Measurements from ENCODE around the gene FMO2.

FMO2 gene

DNA sequence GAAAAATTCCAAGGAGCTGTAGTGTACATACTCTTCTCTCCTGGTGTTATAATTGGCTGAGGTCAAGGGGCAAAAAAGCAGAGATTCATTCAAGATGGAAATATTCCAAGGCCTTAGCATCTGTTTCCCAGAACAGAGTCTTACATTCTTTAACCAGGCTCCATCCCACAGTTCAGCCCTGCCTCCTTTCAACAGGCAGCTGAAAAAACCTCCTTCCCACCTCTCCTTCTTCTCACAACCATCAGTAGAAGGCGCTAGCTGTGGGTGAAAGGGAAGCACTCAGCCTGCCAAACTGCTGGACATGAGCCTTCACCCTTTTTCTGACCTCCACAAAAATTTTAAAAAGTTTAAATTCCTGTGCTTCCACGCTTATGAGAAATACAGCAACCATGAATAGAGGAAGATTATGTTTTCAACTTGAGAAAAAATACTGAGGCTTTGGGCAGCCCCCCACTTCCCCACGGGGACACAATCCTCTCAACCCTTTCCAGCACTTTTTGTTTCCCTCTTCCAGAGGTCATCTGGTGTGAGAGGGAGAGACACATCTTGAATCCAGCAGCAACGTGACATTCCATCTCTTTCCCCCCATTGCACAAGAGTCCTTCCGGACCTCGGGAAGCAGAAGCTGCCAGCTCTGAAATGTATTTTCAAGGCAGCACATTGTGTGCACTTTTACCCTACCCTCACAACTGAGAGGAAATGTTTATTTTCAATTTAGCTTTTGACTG lies 43.2 kb upstream of the FMO2 start:
- CTCF ChIA-PET, result interaction anchor here (0.6 kb wide), 1 partner anchor 80 kb away, joined by 3 read pairs; no protein-coding TSS in a partner anchor
- POLR2A ChIA-PET, result no interaction called here
- DNase-seq (ENCODE audit: extremely low spot score), result no peak
- TF ChIP-seq, protein P1, sequence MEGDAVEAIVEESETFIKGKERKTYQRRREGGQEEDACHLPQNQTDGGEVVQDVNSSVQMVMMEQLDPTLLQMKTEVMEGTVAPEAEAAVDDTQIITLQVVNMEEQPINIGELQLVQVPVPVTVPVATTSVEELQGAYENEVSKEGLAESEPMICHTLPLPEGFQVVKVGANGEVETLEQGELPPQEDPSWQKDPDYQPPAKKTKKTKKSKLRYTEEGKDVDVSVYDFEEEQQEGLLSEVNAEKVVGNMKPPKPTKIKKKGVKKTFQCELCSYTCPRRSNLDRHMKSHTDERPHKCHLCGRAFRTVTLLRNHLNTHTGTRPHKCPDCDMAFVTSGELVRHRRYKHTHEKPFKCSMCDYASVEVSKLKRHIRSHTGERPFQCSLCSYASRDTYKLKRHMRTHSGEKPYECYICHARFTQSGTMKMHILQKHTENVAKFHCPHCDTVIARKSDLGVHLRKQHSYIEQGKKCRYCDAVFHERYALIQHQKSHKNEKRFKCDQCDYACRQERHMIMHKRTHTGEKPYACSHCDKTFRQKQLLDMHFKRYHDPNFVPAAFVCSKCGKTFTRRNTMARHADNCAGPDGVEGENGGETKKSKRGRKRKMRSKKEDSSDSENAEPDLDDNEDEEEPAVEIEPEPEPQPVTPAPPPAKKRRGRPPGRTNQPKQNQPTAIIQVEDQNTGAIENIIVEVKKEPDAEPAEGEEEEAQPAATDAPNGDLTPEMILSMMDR (IDR thresholded peaks at IDR 0.05; ENCODE audit: control extremely low read depth, extremely low read depth, low read depth, missing control alignments), result no peak

DNA sequence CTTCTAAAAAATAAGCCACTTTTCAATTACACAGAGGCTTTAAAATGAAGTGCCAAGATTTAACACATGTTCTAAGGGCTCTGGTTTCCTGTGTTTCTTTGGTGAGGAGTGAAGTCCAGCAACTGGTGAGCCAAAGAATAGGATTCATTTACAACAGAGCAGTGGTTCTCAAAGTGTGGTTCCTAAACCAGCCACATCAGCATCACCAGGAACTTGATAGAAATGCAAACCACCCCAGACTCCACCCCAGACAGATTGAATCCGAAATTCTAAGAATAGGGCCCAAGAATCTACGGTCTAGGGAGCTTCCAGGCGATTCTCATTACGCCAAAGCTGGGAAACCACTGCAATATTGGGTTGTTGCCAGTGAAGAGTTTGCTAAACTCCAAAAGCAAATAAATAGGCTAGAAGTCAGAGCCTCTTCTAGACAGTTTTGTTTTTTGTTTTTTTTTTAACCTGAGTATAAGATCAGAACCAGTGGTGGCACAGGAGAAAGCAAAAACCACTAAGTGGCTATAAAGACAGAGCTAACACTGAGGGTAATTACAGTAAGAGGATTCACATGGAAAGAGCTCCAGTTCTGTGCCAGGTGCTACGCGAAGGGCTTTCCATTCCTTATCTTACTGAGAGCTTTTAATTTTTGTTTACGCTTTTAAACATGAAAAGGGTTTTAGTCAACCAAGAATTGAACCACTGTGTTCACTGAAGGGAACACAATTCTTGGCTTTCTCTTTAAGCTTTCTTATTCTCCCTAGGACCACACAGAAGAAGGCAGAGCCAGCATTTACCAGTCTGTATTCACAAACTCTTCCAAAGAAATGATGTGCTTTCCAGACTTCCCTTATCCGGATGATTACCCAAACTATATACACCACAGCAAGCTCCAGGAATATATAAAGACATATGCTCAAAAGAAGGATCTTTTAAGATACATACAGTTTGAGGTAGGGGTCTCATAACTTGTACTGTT lies 42.4 kb upstream of the FMO2 start:
- TF ChIP-seq, protein P1 (IDR thresholded peaks at IDR 0.05; ENCODE audit: control extremely low read depth, extremely low read depth, low read depth, missing control alignments), result no peak
- ChIA-PET POLR2A (no interaction called here), CTCF (no interaction called here)
- DNase-seq (ENCODE audit: extremely low spot score), result no peak

DNA sequence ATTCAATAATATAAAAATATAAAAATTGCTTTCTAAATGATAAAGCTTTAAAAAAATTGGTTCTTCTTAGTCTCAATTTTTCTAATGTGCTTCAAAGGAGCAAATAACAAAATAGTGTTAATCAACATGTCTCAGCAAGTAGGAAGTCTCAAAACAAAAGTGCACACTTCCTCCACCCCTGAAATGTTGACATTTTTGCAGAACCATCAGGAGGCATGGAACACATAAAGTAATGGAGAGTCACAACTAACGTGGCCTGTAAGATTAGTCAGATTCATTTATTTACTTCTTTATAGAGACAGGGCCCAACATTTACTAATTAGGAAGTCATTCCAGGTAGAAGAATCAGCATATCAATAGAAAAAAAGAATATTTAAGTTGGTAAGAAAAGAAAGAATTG lies 34.9 kb upstream of the FMO2 start:
- no peak for DNase-seq (ENCODE audit: extremely low spot score)
- TF ChIP-seq, protein P1 (IDR thresholded peaks at IDR 0.05; ENCODE audit: control extremely low read depth, extremely low read depth, low read depth, missing control alignments), result no peak
- ChIA-PET POLR2A (no interaction called here), CTCF (no interaction called here)

DNA sequence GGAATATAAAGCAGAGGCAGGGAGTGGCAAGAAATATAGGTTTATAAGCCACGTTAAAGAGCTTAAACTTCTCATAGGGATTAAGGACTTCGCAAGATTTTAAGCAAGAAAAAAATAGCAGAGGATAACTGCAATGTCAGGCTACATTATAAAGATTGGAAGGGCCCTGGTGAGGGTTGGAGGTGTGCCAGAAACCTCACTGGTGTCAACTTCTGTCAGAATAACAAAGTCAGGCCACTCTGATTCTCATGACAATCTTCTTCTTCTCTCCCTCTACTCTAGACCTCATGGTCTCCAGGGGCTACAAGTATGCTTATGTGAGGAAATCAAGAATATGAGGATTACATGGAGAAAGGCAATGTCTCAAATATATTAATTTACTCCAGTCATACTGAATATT lies 32.6 kb upstream of the FMO2 start:
- ChIA-PET CTCF (no interaction called here), POLR2A (no interaction called here)
- TF ChIP-seq, protein P1 (IDR thresholded peaks at IDR 0.05; ENCODE audit: control extremely low read depth, extremely low read depth, low read depth, missing control alignments), result no peak
- no peak for DNase-seq (ENCODE audit: extremely low spot score)

DNA sequence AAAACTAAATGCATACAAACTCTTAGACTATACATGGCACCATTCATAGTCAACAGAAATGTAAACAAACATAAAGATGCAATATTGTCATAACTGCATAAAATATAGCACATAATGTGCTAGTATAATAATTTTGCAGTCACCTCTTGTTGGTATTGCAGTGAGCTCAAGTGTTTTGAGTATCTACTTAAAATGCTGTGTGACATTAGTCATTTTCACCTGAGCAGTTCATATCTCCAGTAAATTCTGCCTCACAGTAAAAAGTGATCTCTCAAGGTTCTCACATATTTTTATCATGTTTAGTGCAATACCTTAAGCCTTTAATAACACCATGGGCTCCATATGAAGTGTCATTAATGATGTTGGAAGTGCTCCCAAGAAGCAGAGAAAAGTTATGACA lies 29.6 kb upstream of the FMO2 start:
- DNase-seq (ENCODE audit: extremely low spot score), result no peak
- TF ChIP-seq, protein P1 (IDR thresholded peaks at IDR 0.05; ENCODE audit: control extremely low read depth, extremely low read depth, low read depth, missing control alignments), result no peak
- POLR2A ChIA-PET, result no interaction called here
- CTCF ChIA-PET, result no interaction called here

DNA sequence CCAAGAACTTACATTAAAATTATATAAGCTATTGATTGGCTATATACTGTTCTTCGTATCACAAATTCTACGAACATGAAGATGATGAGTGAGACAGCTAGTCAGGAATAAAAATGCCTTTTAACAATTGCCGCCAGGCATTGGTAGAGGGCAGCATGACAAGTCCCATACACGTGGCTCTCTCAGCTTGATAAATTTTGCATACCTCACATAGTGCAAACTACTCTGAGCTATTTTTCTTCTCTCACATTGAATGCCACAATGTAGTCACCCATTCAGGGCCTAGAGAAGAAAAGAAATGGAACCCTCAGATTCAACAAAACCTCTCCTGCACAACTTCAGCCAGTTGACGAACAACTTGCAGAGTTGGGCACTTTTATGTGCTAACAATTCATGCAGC lies 27.0 kb upstream of the FMO2 start:
- ChIA-PET CTCF (interaction anchor here (1.0 kb wide), 1 partner anchor 48 kb away, joined by 3 read pairs; no protein-coding TSS in a partner anchor), POLR2A (no interaction called here)
- TF ChIP-seq, protein P1 (IDR thresholded peaks at IDR 0.05; ENCODE audit: control extremely low read depth, extremely low read depth, low read depth, missing control alignments), result no peak
- no peak for DNase-seq (ENCODE audit: extremely low spot score)

All from GM10248 (cell line).